HG03280 (cell line): ENCODE measurements around the gene PADI1.
"Not testable (repeated sequence)": the region's sequence is repeated elsewhere in the genome, so short reads cannot be mapped to it uniquely, and the experiment has no call there.

Experiments used
- ATAC-seq: cut with Tn5 transposase; IDR thresholded peaks from one replicate; pipeline ENCODE4 v1.9.1; 2021; ENCODE audit warnings: mild to moderate bottlenecking, moderate library complexity; ENCODE audit not compliant: unreplicated experiment

The PADI1 gene

GRCh38 chr1:17239420-17239819 is 34.5 kb downstream of the PADI1 start:
- no peak for ATAC-seq

- ATAC-seq, result not testable (repeated sequence)
Measured at GRCh38 chr1:17241011-17241779, 36.3 kb downstream of the PADI1 start.

GRCh38 chr1:17241780-17242074 is 36.8 kb downstream of the PADI1 start:
- not testable (repeated sequence) for ATAC-seq

GRCh38 chr1:17243274-17243673 is 38.3 kb downstream of the PADI1 start:
- ATAC-seq, result no peak

- ATAC-seq, result no peak
Measured at GRCh38 chr1:17244821-17245740, 40.2 kb downstream of the PADI1 start.

GRCh38 chr1:17245816-17246325 is 40.9 kb downstream of the PADI1 start:
- ATAC-seq, result no peak

- ATAC-seq, result no peak
Measured at GRCh38 chr1:17246971-17247370, 42.0 kb downstream of the PADI1 start.

GRCh38 chr1:17248781-17249180 is 43.9 kb downstream of the PADI1 start, which contains the start of gene PADI3:
Gene PADI3 (plus strand): TSS chr1:17249098. CDS start chr1:17249138, 40 bp downstream.
- ATAC-seq, result no peak

GRCh38 chr1:17250601-17251000 is 45.7 kb downstream of the PADI1 start:
- ATAC-seq, result no peak

- ATAC-seq, result no peak
Measured at GRCh38 chr1:17251246-17251645, 46.3 kb downstream of the PADI1 start.

- ATAC-seq, result no peak
Measured at GRCh38 chr1:17251701-17252376, 46.9 kb downstream of the PADI1 start.

- no peak for ATAC-seq
Measured at GRCh38 chr1:17255336-17255735, 50.4 kb downstream of the PADI1 start.

GRCh38 chr1:17258116-17258757 is 53.3 kb downstream of the PADI1 start:
- no peak for ATAC-seq

- no peak for ATAC-seq
Measured at GRCh38 chr1:17258758-17259130, 53.8 kb downstream of the PADI1 start.

- no peak for ATAC-seq
Measured at GRCh38 chr1:17259233-17259873, 54.4 kb downstream of the PADI1 start.

- no peak for ATAC-seq
Measured at GRCh38 chr1:17260264-17260663, 55.3 kb downstream of the PADI1 start.

- ATAC-seq, result no peak
Measured at GRCh38 chr1:17260738-17261137, 55.8 kb downstream of the PADI1 start.

- ATAC-seq, result no peak
Measured at GRCh38 chr1:17263936-17264335, 59.0 kb downstream of the PADI1 start.

GRCh38 chr1:17264470-17264869 is 59.5 kb downstream of the PADI1 start:
- no peak for ATAC-seq

- no peak for ATAC-seq
Measured at GRCh38 chr1:17265162-17265561, 60.2 kb downstream of the PADI1 start.
